ENCODE results near the gene ACTR2. TPM values are rescaled to one million over a fixed set of nuclear protein-coding genes. Genes with fewer than 3 reads are reported as not detected.

The ACTR2 gene
- total and polyA plus RNA-seq, 9 of the 15 experiments (the other 6 are each of a cell fraction or from before 2014, with no cell fraction given): 47.3 to 239 (median 108) TPM

DNA sequence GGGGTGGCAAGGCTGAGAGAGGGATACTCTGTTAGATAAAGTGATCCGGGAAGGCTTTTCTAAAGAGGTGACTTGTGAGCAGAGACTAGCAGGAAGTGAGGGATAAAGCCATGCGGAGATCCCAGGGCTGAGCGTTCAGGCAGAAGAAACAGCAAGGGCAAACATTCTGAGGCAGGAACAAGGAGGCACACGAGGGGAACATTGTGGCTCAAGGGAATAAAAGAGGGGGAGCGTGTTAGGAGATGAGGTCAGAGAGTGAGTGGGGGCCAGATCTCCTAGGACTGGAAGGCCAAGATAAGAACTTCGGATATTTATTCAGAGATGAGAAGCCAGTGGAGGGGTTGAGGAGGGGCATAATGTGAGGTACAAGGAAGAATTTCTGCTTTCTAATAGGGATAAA lies 67.1 kb downstream of the ACTR2 start (continued):
- TF ChIP-seq, protein P1, sequence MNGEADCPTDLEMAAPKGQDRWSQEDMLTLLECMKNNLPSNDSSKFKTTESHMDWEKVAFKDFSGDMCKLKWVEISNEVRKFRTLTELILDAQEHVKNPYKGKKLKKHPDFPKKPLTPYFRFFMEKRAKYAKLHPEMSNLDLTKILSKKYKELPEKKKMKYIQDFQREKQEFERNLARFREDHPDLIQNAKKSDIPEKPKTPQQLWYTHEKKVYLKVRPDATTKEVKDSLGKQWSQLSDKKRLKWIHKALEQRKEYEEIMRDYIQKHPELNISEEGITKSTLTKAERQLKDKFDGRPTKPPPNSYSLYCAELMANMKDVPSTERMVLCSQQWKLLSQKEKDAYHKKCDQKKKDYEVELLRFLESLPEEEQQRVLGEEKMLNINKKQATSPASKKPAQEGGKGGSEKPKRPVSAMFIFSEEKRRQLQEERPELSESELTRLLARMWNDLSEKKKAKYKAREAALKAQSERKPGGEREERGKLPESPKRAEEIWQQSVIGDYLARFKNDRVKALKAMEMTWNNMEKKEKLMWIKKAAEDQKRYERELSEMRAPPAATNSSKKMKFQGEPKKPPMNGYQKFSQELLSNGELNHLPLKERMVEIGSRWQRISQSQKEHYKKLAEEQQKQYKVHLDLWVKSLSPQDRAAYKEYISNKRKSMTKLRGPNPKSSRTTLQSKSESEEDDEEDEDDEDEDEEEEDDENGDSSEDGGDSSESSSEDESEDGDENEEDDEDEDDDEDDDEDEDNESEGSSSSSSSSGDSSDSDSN (IDR thresholded peaks at IDR 0.05; ENCODE audit: borderline replicate concordance in 1 of 2, low read depth in 2 of 2, low read length in 2 of 2): 0 out of 4 replicates have a peak, but pooled peaks of 1 of the 2 experiments have one; percentile 27
- 0 out of 2 replicates have a peak, but pooled peaks have one; percentile 52 for TF ChIP-seq ZNF395 (CRISPR knock-in tag; IDR thresholded peaks at IDR 0.05)
- peak; percentile 80 for TF ChIP-seq CREM (IDR thresholded peaks at IDR 0.05; ENCODE audit: low read depth)
- peak; percentile 51; a peak in 2 of 4 replicates for TF ChIP-seq FOXK2 (conservative IDR thresholded peaks at IDR 0.05 in 1 of 2, IDR thresholded peaks at IDR 0.05 in 1 of 2; ENCODE audit: low read depth in 2 of 2)
- TF ChIP-seq ATF4 (CRISPR knock-in tag; IDR thresholded peaks at IDR 0.05): 0 out of 2 replicates have a peak, but pooled peaks have one; percentile 4
- TF ChIP-seq NFIC (IDR thresholded peaks at IDR 0.05): peak; percentile 44; the same call in 1 of the 2 replicates
- peak; percentile 45 for TF ChIP-seq POLR2B (IDR thresholded peaks at IDR 0.05; ENCODE audit: low read depth, partially characterized antibody)
- TF ChIP-seq TAF1 (IDR thresholded peaks at IDR 0.05; ENCODE audit: control insufficient read depth, extremely low read depth, insufficient read depth, low read length, severe bottlenecking): peak; percentile 20
- TF ChIP-seq ZBTB40 (IDR thresholded peaks at IDR 0.05): peak; percentile 47; the same call in 1 of the 2 replicates
- TF ChIP-seq ZBTB40 (CRISPR knock-in tag; IDR thresholded peaks at IDR 0.05): no peak
- TF ChIP-seq FOSL1 (tag; conservative IDR thresholded peaks at IDR 0.05): peak; percentile 52

Data from K562 (cell line).